Measurements from ENCODE around the gene CIAO3. TPM values are rescaled to one million over a fixed set of nuclear protein-coding genes. Genes with fewer than 3 reads are reported as not detected.

Gene CIAO3
- total RNA-seq = 10 to 100 TPM; 28.3 to 31.9 TPM

GRCh38 chr16:740764-741505 is at the start of gene CIAO3:
Gene CIAO3, minus strand, starts transcription at chr16:740997. Its CDS starts 12 bp downstream, at chr16:740985.
- Mint-ChIP-seq H3K27ac (peak within 1 kb of the TSS; percentile 51), H3K36me3 (ENCODE audit: low read depth) (peaks cover 9% of the 10 kb centered on the region), H3K4me1 (peaks cover 22% of the 10 kb centered on the region), H3K27me3 (no peaks in the 10 kb centered on the region), H3K4me3 (peak within 1 kb of the TSS; percentile 76), H3K9me3 (ENCODE audit: low read depth) (no peaks in the 10 kb centered on the region)
- DNase-seq = peak; percentile 96
- ChIA-PET POLR2A (no interaction called here), CTCF (interaction anchor here (0.7 to 2.3 kb wide), 9 partner anchors 15 to 1665 kb away, joined by 3 to 7 read pairs (median 3); partner anchors contain the start of genes ANTKMT and WDR24)
- ATAC-seq = peak; percentile 72
- intact Hi-C loops (cut with DNase I, micrococcal nuclease) = loop anchor here (1.0 to 2.0 kb wide), 9 partner anchors 20 to 229 kb away; partner anchors contain the start of genes ANTKMT (in 2 of the 2), CHTF18 (in 2 of the 2), RPUSD1 (in 2 of the 2) and CAPN15 (in 1 of the 2)

GRCh38 chr16:790086-790485 is 49.3 kb upstream of the CIAO3 start:
- ChIA-PET POLR2A (no interaction called here), CTCF (interaction anchor here (1.0 kb wide), 1 partner anchor 74 kb away, joined by 3 read pairs; no protein-coding TSS in a partner anchor)
- intact Hi-C loops (cut with DNase I, micrococcal nuclease) = no loop called here
- ATAC-seq = no peak
- peaks cover 13% of the 10 kb centered on the region for H3K36me3 Mint-ChIP-seq (ENCODE audit: low read depth)
- H3K27me3 Mint-ChIP-seq = no peaks in the 10 kb centered on the region
- no peak for DNase-seq
- peak overlapping the region; percentile 88 for H3K4me3 Mint-ChIP-seq
- no peak overlapping the region for H3K27ac Mint-ChIP-seq
- no peaks in the 10 kb centered on the region for H3K9me3 Mint-ChIP-seq (ENCODE audit: low read depth)
- peaks cover 10% of the 10 kb centered on the region for H3K4me1 Mint-ChIP-seq

GRCh38 chr16:789191-789850 is 48.5 kb upstream of the CIAO3 start:
- CTCF ChIA-PET = interaction anchor here (0.8 to 1.8 kb wide), 5 partner anchors 11 to 83 kb away, joined by 3 to 9 read pairs (median 5); partner anchors contain the start of genes ANTKMT and GNG13
- intact Hi-C loops (cut with DNase I, micrococcal nuclease) = loop anchor here in 1 of 2 experiments (2.0 to 5.0 kb wide), 2 partner anchors 69 to 92 kb away; partner anchors contain the start of gene ANTKMT

GRCh38 chr16:788399-789126 is 47.8 kb upstream of the CIAO3 start, which contains the start of gene CHTF18:
Gene CHTF18, plus strand, starts transcription at chr16:788620. Its CDS starts 65 bp downstream, at chr16:788685.
- peak; percentile 98 for ATAC-seq
- H3K27ac Mint-ChIP-seq = peak within 1 kb of the TSS; percentile 78

More at GRCh38 chr16:789191-789850, 48.5 kb upstream of the CIAO3 start:
- Mint-ChIP-seq H3K9me3 (ENCODE audit: low read depth) (no peaks in the 10 kb centered on the region), H3K36me3 (ENCODE audit: low read depth) (peaks cover 16% of the 10 kb centered on the region), H3K27ac (no peak overlapping the region), H3K27me3 (no peaks in the 10 kb centered on the region), H3K4me1 (peaks cover 13% of the 10 kb centered on the region), H3K4me3 (peak overlapping the region; percentile 88)
- no peak for DNase-seq
- POLR2A ChIA-PET = interaction anchor here (0.5 to 1.2 kb wide), 2 partner anchors 35 to 54 kb away, joined by 4 to 6 read pairs; no protein-coding TSS in a partner anchor
- ATAC-seq = no peak

GRCh38 chr16:787978-788398 is 47.2 kb upstream of the CIAO3 start, which contains the start of gene RPUSD1:
Gene RPUSD1, minus strand, starts transcription at chr16:788381. Its CDS starts 644 bp downstream, at chr16:787737.
- intact Hi-C loops (cut with DNase I, micrococcal nuclease) = loop anchor here (1.0 to 5.0 kb wide), 12 partner anchors 19 to 436 kb away; partner anchors contain the start of genes ANTKMT (in 1 of the 2), AXIN1 (in 1 of the 2), DECR2 (in 1 of the 2) and JMJD8 (in 1 of the 2)
- DNase-seq (no peak), ATAC-seq (peak; percentile 18)
- no peaks in the 10 kb centered on the region for H3K9me3 Mint-ChIP-seq (ENCODE audit: low read depth)
- POLR2A ChIA-PET = interaction anchor here (0.9 to 1.2 kb wide), 3 partner anchors 19 to 109 kb away, joined by 4 read pairs; no protein-coding TSS in a partner anchor
- H3K4me1 Mint-ChIP-seq = peaks cover 13% of the 10 kb centered on the region
- H3K27me3 Mint-ChIP-seq = no peaks in the 10 kb centered on the region
- CTCF ChIA-PET = interaction anchor here (0.6 to 1.8 kb wide), 7 partner anchors 13 to 123 kb away, joined by 4 to 9 read pairs (median 4); partner anchors contain the start of genes ANTKMT and GNG13
- H3K4me3 Mint-ChIP-seq = peak within 1 kb of the TSS; percentile 88
- H3K36me3 Mint-ChIP-seq (ENCODE audit: low read depth) = peaks cover 16% of the 10 kb centered on the region
- H3K27ac Mint-ChIP-seq = peak within 1 kb of the TSS; percentile 78

More at GRCh38 chr16:788399-789126, 47.8 kb upstream of the CIAO3 start, which contains the start of gene CHTF18:
- Mint-ChIP-seq H3K4me1 (peaks cover 13% of the 10 kb centered on the region), H3K9me3 (ENCODE audit: low read depth) (no peaks in the 10 kb centered on the region), H3K36me3 (ENCODE audit: low read depth) (peaks cover 16% of the 10 kb centered on the region), H3K27me3 (no peaks in the 10 kb centered on the region), H3K4me3 (peak within 1 kb of the TSS; percentile 88)
- ChIA-PET POLR2A (interaction anchor here (0.5 to 1.2 kb wide), 5 partner anchors 18 to 110 kb away, joined by 3 to 6 read pairs (median 4); no protein-coding TSS in a partner anchor), CTCF (interaction anchor here (0.6 to 1.8 kb wide), 8 partner anchors 12 to 122 kb away, joined by 3 to 9 read pairs (median 4); partner anchors contain the start of genes ANTKMT and GNG13)
- intact Hi-C loops (cut with DNase I, micrococcal nuclease) = loop anchor here (1.0 to 5.0 kb wide), 12 partner anchors 19 to 436 kb away; partner anchors contain the start of genes ANTKMT (in 1 of the 2), AXIN1 (in 1 of the 2), DECR2 (in 1 of the 2) and JMJD8 (in 1 of the 2)
- peak; percentile 97 for DNase-seq

- ChIA-PET CTCF (interaction anchor here (0.6 to 1.8 kb wide), 5 partner anchors 44 to 123 kb away, joined by 4 to 9 read pairs (median 4); partner anchors contain the start of gene ANTKMT), POLR2A (no interaction called here)
- DNase-seq = no peak
- no peaks in the 10 kb centered on the region for H3K27me3 Mint-ChIP-seq
- H3K36me3 Mint-ChIP-seq (ENCODE audit: low read depth) = peaks cover 16% of the 10 kb centered on the region
- intact Hi-C loops (cut with DNase I, micrococcal nuclease) = loop anchor here in 1 of 2 experiments (5.0 kb wide), 1 partner anchor 90 kb away; no protein-coding TSS in a partner anchor
- H3K4me1 Mint-ChIP-seq = peaks cover 13% of the 10 kb centered on the region
- no peak for ATAC-seq
- peak overlapping the region; percentile 78 for H3K27ac Mint-ChIP-seq
- no peaks in the 10 kb centered on the region for H3K9me3 Mint-ChIP-seq (ENCODE audit: low read depth)
- H3K4me3 Mint-ChIP-seq = peak overlapping the region; percentile 88
Observed at GRCh38 chr16:787321-787966, 46.6 kb upstream of the CIAO3 start.

- CTCF ChIA-PET = interaction anchor here (0.9 to 3.6 kb wide), 4 partner anchors 72 to 160 kb away, joined by 3 to 55 read pairs (median 4); partner anchors contain the start of gene METRN
- peaks cover 8% of the 10 kb centered on the region for H3K36me3 Mint-ChIP-seq (ENCODE audit: low read depth)
- H3K27me3 Mint-ChIP-seq = no peaks in the 10 kb centered on the region
- DNase-seq (peak; percentile 85), ATAC-seq (peak; percentile 21)
- POLR2A ChIA-PET = no interaction called here
- H3K9me3 Mint-ChIP-seq (ENCODE audit: low read depth) = no peaks in the 10 kb centered on the region
- H3K4me1 Mint-ChIP-seq = peaks cover 13% of the 10 kb centered on the region
- intact Hi-C loops (cut with DNase I, micrococcal nuclease) = loop anchor here (1.0 to 5.0 kb wide), 2 partner anchors 75 to 89 kb away; no protein-coding TSS in a partner anchor
- peak overlapping the region; percentile 25 for H3K27ac Mint-ChIP-seq
- H3K4me3 Mint-ChIP-seq = peak overlapping the region; percentile 88
Observed at GRCh38 chr16:785563-786535, 45.1 kb upstream of the CIAO3 start.

- Mint-ChIP-seq H3K4me1 (peaks cover 10% of the 10 kb centered on the region), H3K27ac (no peak overlapping the region), H3K36me3 (ENCODE audit: low read depth) (peaks cover 4% of the 10 kb centered on the region), H3K4me3 (no peak overlapping the region), H3K9me3 (ENCODE audit: low read depth) (no peaks in the 10 kb centered on the region), H3K27me3 (no peaks in the 10 kb centered on the region)
- POLR2A ChIA-PET = no interaction called here
- intact Hi-C loops (cut with DNase I, micrococcal nuclease) = no loop called here
- no peak for DNase-seq
- CTCF ChIA-PET = interaction anchor here (0.9 to 3.6 kb wide), 5 partner anchors 39 to 78 kb away, joined by 3 to 55 read pairs (median 3); partner anchors contain the start of gene METRN
- ATAC-seq = no peak
Observed at GRCh38 chr16:784431-784830, 43.6 kb upstream of the CIAO3 start.

Measured in activated CD4-positive, alpha-beta T cell treated with anti-CD3 and anti-CD28 coated beads for 36 hours (primary cell).